Measurements from ENCODE around the gene ABCC4.

Gene ABCC4

DNA sequence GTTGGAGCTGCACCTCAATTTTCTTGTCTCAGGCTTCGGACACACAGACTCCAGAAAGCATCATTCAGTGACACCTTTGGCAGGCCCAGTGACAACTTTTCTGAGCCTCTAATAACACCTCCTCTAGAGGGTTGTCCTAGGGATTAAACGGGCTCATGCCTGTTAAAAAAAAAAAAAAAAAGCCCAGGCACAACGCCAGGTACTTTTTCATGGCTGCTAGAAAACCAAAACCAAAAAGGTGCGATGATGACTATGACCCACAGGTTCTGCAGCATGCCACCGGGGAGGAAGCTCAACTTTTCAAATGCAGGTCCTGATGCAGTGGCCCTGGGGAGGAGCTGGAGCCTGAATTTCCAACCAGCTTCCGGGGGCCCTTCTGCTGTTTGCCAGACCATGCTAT is 184.2 kb downstream of the ABCC4 start:
- no peak for DNase-seq
- no peak overlapping the region for H3K27ac ChIP-seq
- no peaks in the 10 kb centered on the region for H3K36me3 ChIP-seq
- intact Hi-C loops (cut with DNase I; ENCODE audit: low total_unique reads): no loop called here
- no peak for TF ChIP-seq CTCF (IDR thresholded peaks at IDR 0.05)
- H3K4me1 ChIP-seq: no peaks in the 10 kb centered on the region
- H3K27me3 ChIP-seq: no peaks in the 10 kb centered on the region
- no peaks in the 10 kb centered on the region for H3K9me3 ChIP-seq
- no peak overlapping the region for H3K4me3 ChIP-seq

- H3K27ac ChIP-seq: no peak overlapping the region
- no peak overlapping the region for H3K4me3 ChIP-seq
- no peaks in the 10 kb centered on the region for H3K9me3 ChIP-seq
- TF ChIP-seq CTCF (IDR thresholded peaks at IDR 0.05): no peak
- intact Hi-C loops (cut with DNase I; ENCODE audit: low total_unique reads): no loop called here
- no peak for DNase-seq
- H3K4me1 ChIP-seq: no peaks in the 10 kb centered on the region
- H3K36me3 ChIP-seq: no peaks in the 10 kb centered on the region
- no peaks in the 10 kb centered on the region for H3K27me3 ChIP-seq
Measured at GRCh38 chr13:95115525-95115924, 185.7 kb downstream of the ABCC4 start.

GRCh38 chr13:95113601-95114000 is 187.7 kb downstream of the ABCC4 start:
- intact Hi-C loops (cut with DNase I; ENCODE audit: low total_unique reads): no loop called here
- no peak for DNase-seq
- H3K36me3 ChIP-seq: no peaks in the 10 kb centered on the region
- no peak overlapping the region for H3K4me3 ChIP-seq
- no peak overlapping the region for H3K27ac ChIP-seq
- no peak for TF ChIP-seq CTCF (IDR thresholded peaks at IDR 0.05)
- H3K9me3 ChIP-seq: no peaks in the 10 kb centered on the region
- no peaks in the 10 kb centered on the region for H3K27me3 ChIP-seq
- H3K4me1 ChIP-seq: no peaks in the 10 kb centered on the region

DNA sequence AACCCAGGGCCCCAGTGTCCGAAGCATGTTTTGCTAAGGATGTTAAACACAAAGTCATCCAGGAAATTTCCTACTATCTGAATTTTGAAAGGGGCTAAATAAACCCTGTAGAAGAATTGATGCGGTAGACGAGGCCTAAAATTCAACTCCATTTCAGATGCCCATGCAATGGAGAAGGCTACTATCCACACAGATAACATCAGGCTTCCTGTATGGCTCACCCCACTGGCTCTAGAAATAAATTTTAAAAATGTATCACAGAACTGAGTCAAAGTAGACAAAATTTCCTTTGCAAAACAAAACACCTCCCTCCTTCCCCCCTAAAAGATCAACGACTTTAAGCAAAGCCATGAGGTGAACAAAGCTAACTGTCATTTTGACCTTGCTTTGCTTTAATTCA is 188.4 kb downstream of the ABCC4 start:
- H3K4me3 ChIP-seq: no peak overlapping the region
- H3K4me1 ChIP-seq: no peaks in the 10 kb centered on the region
- H3K36me3 ChIP-seq: no peaks in the 10 kb centered on the region
- no peak for TF ChIP-seq CTCF (IDR thresholded peaks at IDR 0.05)
- H3K27ac ChIP-seq: no peak overlapping the region
- intact Hi-C loops (cut with DNase I; ENCODE audit: low total_unique reads): no loop called here
- H3K9me3 ChIP-seq: no peaks in the 10 kb centered on the region
- no peak for DNase-seq
- no peaks in the 10 kb centered on the region for H3K27me3 ChIP-seq

DNA sequence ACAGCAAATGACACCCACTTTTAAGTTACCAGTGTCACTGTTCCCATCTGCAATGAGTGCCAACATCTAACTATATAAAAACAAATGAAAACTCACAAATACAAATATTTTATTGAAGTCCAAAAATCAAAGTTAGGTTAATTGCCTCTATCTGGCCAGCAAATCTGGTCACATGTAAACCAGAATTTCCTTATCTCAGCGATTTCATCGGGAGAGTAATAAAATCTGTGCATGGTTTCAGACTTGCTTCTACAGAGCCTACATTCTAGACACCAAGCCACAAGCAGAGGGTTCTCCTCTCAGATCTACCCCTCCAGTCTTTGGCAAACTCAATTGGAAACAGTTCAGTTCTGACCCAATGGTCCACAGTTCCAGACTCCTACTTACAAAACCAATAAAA is 189.6 kb downstream of the ABCC4 start:
- Histone ChIP-seq H3K9me3 (no peaks in the 10 kb centered on the region), H3K27ac (no peak overlapping the region), H3K36me3 (no peaks in the 10 kb centered on the region), H3K27me3 (no peaks in the 10 kb centered on the region), H3K4me3 (no peak overlapping the region), H3K4me1 (no peaks in the 10 kb centered on the region)
- no peak for TF ChIP-seq CTCF (IDR thresholded peaks at IDR 0.05)
- intact Hi-C loops (cut with DNase I; ENCODE audit: low total_unique reads): no loop called here
- no peak for DNase-seq

DNA sequence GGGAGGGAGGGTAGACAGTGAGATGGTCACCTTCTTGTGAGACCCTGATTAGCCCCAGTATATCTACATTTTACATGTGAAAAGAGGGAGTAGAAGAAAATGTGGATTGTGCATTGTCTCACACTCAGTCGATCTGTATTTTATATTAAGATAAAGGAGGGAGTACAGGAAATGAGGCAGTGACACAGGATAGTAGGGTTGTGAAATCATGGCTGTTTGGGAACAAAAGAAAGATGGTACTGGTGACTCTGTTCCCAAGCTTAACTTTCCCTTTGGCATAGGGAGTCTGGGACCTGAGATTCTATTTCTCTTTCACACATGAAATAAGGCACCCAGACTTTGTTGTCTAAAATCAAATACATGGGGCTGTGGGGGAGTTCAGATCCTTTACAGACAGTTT is 194.7 kb downstream of the ABCC4 start:
- intact Hi-C loops (cut with DNase I; ENCODE audit: low total_unique reads): no loop called here
- no peak for DNase-seq
- Histone ChIP-seq H3K27me3 (no peaks in the 10 kb centered on the region), H3K36me3 (no peaks in the 10 kb centered on the region), H3K4me3 (no peak overlapping the region), H3K9me3 (no peaks in the 10 kb centered on the region), H3K4me1 (no peaks in the 10 kb centered on the region), H3K27ac (no peak overlapping the region)
- TF ChIP-seq CTCF (IDR thresholded peaks at IDR 0.05): no peak

Measured in tibial artery (tissue), 4 donors.